T-helper 9 cell (primary cell): ENCODE results near the gene MIR17HG.
A peak's percentile ranks its signal among the peaks of the same experiment; 100 is the strongest.
"Not testable (repeated sequence)": the region's sequence is repeated elsewhere in the genome, so short reads cannot be mapped to it uniquely, and the experiment has no call there.

Experiments
- DNase-seq: peaks from one replicate; pipeline ENCODE4 v3.0.0-alpha.2; 2020
- total RNA-seq, 2 donors: gene quantifications; one replicate each; lab custom pipeline; 2026; lab: John Stamatoyannopoulos, UW

Gene MIR17HG
- total RNA-seq = 13.3 to 28.7 reads per million in 2 donors

DNA sequence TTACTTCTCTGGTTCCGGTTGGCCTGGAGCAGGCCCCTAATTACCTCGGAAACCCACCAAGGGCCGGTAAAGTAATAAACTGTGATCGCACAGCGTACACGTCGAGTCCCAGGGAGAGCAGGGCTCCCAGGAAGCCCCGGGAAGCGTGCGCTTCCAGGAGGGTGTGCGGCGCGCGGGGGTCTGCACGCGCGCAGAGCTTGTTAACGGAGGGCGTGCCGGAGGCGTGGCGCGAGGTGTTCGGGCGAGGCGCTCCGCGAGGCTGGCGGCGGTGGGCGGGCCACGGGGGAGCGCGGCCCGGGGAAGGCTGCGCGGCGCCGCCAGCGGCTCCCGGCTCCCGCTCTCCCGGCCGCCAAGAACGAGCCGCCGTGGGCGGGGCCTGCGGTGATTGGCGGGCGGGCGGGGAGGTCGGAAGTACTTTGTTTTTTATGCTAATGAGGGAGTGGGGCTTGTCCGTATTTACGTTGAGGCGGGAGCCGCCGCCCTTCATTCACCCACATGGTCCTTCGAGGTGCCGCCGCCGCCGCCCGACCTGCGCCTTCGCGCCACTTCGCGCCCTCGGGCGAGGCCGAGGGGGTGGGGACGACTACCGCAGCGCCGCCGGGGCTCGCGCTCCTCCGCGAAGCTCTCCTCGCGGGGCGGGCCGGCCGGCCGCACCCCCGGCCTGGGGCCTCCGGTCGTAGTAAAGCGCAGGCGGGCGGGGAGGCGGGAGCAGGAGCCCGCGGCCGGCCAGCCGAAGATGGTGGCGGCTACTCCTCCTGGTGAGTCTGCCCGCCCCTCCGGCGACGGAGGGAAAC is at the start of gene MIR17HG:
MIR17HG (plus strand) TSS at position 486 of the 794 bp plus-strand sequence.
- peak; percentile 78 for DNase-seq

- no peak for DNase-seq
These were observed 49.4 kb upstream of the MIR17HG start for GRCh38 chr13:91298060-91298459.

DNA sequence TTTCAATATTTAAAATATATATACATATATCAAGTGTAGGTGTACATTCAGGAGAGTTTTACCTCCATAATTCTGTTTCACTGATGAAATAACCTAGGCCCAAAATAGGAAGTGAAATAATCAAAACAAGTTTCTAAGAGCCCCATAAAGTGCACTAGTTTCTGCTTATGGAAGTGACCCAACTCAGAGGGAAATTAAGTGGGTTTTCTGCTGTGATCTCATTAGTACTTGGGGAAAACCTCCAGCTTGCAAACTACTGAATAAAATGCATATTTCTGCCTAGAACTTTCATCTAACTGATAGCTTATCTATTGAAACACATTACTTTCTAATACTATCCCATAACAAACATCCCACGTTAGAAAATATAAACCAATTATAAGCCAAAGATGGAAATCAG is 45.4 kb upstream of the MIR17HG start:
- DNase-seq = no peak

GRCh38 chr13:91303031-91303430 is 44.5 kb upstream of the MIR17HG start:
- no peak for DNase-seq

DNA sequence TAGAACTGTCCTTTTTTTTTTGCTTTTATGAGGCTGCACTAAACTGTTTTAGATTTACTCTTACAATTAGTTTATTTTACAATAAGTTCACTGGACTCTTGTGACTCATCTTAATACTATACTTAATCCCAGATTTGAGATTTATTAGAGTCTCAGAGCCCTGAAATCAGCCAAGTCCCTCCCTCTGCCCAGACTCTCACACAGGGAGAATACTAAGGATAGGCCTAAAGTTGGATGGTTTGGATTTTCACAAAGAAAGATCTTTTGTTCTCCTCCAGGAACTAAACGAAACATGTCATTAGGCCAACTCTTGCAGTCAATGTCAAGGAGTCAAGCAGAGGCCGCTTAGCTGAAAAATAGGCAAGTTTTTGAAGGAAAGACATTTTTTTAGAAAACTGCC is 42.7 kb upstream of the MIR17HG start:
- no peak for DNase-seq

DNA sequence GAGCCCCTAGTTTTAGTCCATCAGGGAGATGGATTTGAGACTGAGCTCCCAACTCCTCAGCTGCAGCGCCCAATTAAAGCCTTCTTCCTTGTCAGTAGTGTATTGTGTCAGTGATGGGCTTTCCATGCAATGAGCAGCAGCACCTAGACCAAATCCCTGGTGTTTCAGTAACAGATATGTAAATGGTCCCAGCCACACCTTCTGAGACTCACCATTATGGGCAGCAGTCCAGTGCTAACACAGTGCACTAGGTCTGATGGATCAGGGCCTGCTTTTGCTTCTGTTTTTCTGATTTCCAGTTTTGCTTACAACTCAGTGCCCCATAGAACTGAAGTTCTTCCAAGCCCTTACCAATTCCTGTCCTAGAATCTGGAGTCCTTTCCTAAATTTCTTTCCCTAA is 41.8 kb upstream of the MIR17HG start:
- no peak for DNase-seq

DNA sequence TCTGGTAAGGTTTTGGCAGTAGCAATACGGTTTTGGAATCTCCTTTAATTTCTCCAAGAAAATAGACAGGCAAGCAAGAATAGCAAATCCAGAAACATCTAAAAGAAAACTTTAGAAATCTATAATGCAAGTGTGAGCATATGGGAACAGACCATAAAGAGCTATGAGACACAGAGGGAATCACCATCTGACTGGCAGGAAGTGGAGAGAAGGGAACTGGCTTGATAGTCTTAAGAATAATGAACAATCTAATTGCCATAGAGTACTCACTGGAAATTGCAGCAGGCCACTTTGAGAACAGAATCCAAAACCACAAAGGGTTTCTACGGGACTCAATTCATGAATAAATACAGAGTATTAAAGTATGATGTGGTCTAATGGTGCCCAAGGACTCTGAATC is 39.6 kb upstream of the MIR17HG start:
- DNase-seq = no peak

GRCh38 chr13:91308299-91308698 is 39.2 kb upstream of the MIR17HG start:
- no peak for DNase-seq

DNA sequence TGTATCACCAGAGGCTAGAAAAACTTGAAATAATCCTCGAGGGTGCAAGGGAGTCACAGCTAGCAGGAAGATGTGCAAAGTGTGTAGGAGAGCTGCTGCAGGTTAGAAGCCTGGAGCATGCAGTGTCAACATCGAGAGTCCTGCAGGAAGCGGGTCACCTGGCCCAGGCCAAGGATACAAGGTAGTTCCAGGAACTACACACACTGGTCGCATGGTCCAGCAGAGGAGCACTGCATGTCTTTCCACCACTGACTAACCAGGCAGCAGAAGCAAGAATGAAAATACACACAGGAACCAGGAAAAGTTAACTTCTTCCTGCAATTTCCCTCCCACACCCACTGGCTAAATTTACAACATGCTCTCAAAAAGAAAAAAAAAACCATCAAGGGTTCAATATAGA is 36.0 kb upstream of the MIR17HG start:
- no peak for DNase-seq

DNA sequence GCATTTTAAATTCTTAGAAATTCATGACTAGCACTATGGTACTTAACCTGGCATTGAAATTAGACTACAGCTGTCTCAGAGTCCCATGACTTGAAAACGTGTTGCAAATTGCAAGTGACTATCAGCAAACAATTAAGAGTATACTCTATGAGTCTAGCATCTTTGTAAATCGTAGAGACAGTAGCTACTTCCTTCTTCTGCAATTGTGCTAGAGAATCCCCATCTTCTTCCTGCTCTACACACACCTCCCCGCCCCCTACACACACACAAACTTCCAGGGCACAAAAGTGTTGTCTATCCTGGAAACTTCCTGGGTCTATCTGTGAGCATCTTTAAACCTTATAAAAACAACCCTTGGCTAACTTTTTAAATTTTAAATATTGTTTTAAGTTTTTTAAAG is 35.2 kb upstream of the MIR17HG start:
- no peak for DNase-seq

GRCh38 chr13:91313103-91313502 is 34.4 kb upstream of the MIR17HG start:
- DNase-seq = no peak

DNA sequence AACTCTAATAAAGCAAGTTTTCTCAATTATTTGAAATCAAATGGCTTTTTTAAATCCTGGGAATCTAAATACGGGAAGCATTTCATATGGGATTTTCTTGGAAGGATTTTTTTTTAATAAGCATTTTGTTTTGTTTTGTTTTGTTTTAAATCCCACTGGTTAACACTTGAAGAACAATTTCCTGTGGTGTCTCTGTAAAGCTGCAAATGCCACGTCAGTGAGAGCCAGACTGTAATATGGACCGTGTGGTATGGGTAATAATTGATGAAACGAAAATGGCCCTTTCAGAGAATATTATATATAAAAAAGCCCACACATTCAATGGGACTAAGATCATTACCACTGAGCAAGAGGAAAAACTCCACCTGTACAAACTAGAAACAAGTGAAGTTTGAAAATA is 33.9 kb upstream of the MIR17HG start:
- DNase-seq = no peak

DNA sequence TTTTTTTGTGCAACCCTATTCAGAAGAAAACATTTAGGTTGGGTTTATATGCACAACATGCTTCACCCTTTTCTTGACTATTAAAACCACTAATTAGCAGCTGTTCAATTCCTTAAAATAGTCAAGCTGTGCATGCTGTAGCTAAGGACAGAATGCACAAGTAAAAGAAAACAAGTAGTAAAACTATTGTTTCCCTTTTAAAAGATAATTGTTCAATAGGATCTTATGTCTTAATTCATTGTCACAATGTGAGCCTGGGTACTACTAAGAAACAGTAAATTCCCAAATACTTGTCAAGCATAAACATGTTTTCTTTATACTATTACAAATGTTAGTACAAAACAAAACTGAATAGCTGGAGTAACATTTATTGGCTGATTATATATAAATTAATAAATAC is 32.6 kb upstream of the MIR17HG start:
- DNase-seq = no peak

GRCh38 chr13:91318886-91319285 is 28.6 kb upstream of the MIR17HG start:
- DNase-seq = no peak

- no peak for DNase-seq
These were observed 27.5 kb upstream of the MIR17HG start for GRCh38 chr13:91319996-91320395.

DNA sequence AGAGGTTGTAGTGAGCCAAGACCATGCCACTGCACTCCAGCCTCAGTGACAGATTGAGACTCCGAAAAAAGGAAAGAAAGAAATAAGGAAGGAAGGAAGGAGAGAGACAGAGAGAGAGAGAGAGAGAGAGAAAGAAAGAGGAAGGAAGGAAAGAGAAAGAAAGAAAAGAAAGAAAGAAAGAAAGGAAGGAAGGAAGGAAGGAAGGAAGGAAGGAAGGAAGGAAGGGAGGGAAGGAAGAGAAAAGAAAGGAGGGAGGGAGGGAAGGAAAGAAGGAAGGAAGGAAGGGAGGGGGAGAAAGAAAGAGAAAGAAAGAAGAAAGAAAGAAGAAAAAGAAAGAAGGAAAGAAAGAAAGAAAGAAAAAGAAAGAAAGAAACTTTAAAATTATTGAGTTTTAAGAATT is 26.5 kb upstream of the MIR17HG start:
- DNase-seq = not testable (repeated sequence)

GRCh38 chr13:91323349-91323748 is 24.1 kb upstream of the MIR17HG start:
- DNase-seq = no peak

GRCh38 chr13:91326146-91326545 is 21.3 kb upstream of the MIR17HG start:
- DNase-seq = no peak

DNA sequence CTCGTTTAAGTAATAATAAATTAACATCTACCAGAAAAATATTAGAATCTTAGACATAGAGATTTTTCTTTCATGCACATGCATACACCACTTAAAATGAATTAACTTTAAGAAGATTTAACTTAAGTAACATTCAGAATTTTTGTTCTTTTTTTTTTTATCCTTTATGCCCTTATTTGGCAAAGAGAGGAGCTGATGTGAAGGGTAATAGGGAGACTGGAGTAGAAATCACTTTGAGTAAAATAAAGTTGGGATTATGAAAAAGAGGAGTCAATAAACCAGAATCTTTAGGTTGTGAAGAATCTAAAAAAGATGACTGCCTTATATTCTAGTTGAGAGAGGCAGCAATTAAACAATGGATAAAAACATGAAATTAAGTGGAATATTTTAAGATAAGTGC is 18.8 kb upstream of the MIR17HG start:
- DNase-seq = no peak

DNA sequence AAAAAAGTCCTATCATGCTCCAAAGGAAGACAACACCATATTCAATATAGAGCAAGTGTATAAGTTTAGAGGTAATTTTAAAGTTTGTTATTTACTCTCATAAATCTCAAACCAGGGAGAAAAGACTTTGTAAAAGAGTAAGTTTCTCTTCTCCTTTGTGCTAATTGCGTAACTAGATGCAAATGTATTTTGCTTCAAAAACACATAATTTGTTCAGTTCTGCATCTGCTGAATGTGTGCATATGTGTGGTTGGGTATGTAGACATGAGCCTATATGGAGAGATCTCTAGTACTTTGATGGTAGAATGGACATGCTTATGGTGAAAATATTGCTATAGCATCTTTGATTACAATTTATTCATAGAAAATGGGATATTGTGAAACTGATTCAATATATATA is 17.8 kb upstream of the MIR17HG start:
- DNase-seq = no peak

DNA sequence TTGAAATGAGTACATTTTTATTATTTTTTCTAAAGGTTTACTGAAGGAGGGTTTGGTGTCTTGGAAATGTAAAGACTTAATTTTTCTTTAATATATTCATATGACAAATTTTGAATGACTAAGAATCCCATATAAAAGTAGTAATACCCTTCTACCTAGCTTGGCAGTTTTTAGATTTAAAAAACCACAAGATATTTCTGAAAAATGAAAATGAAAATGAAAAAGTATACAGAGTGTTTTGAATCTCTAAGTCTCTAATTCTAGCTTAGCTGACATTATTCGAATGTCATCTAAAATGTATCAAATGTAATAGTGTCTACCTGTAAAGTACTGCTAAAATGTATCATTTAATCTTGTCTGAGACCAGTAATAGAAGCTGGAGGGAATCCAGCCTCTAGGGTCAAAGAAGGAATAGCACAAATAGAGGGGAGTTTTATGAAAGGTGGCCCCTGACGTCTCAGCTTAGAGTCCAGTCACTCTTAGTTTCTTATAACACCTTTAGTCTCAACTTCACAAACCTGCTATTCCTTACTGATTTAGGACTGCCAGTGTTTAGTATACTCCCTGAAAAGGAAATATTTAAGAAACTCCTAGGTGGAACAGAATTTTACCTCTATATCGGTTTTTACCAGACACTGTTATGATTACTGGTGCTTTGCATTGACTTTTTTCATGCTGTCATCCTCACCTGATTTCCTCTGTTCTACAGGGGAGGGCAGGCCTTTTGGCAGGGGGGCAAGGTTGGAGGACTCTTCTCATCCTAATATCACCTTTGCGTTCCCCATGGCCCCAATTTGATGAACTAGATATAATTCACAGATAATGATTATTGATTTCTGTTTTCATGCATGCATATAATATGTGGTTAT is 16.2 kb upstream of the MIR17HG start:
- DNase-seq = no peak

DNA sequence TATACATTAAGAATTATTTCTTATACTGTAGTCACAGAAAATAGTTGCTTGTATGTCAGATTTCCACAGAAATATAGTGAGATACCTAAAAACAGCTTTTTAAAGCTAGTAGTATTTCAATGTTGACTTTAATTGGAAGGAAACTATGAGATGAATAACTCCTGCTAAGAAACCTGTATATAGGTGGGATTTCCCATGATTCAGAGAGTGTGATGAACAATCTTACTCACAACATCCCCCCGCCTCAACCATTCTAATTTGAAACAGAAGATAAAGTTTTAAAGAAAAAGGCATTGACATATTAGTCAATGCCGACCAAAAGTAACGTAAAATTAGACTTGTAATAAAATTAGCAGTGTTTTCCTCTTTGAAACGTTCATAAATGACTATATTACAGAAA is 1.4 kb upstream of the MIR17HG start:
- DNase-seq = no peak

- DNase-seq = peak; percentile 15
These were observed 661 bp upstream of the MIR17HG start for GRCh38 chr13:91346850-91347201.
